GM12878 (cell line): Measurements from ENCODE around the gene ZBTB37. TPM values are rescaled to one million over a fixed set of nuclear protein-coding genes. Genes with fewer than 3 reads are reported as not detected.

Experiments
- ATAC-seq: fragments of 200-7000 bp; cut with Tn5 transposase; 3 replicates; pipeline ENCODE4 v1.9.1; 2020; ENCODE audit warnings: mild to moderate bottlenecking, moderate library complexity
- BruUV-seq: library from RNA; stranded (reverse); fragments of 400-500 nt; replicated peaks from 2 replicates; lab custom pipeline; 2021; lab: Mats Ljungman, UMichigan
- CTCF ChIA-PET: fragments of 300-600 bp; sonication (Branson Sonifier 250); formaldehyde crosslinking; extraction: SDS; loops from one replicate; lab custom pipeline; 2021; ENCODE audit warnings: inconsistent platforms; lab: Yijun Ruan, JAX
- POLR2A ChIA-PET: fragments of 350-600 bp; formaldehyde crosslinking; extraction: SDS; loops from one replicate; lab custom pipeline; 2021; ENCODE audit warnings: inconsistent platforms; lab: Charles Lee
- RAD21 ChIA-PET: fragments of 300-600 bp; sonication (Branson Sonifier 250); formaldehyde crosslinking; loops from one replicate; lab custom pipeline; 2023; ENCODE audit warnings: antibody characterized with exemption; ENCODE audit not compliant: unreplicated experiment; lab: Charles Lee
- SMC1A ChIA-PET: fragments of 300-600 bp; sonication (Branson Sonifier 250); formaldehyde crosslinking; loops from one replicate; lab custom pipeline; 2023; ENCODE audit not compliant: unreplicated experiment, uncharacterized antibody; lab: Charles Lee
- DNase-seq: peaks from one replicate; pipeline ENCODE4 v3.0.0-alpha.2; 2011; ENCODE audit warnings: low read depth, low spot score
- FAIRE-seq: peaks from 3 replicates; lab custom pipeline; 2011; peaks lifted over from hg19 to GRCh38; lab: Jason Lieb, UNC
- H2AFZ ChIP-seq: 2 replicates; pipeline ENCODE4 v1.6.0; 2011; ENCODE audit warnings: low read depth, low read length, control low read depth; ENCODE audit not compliant: control insufficient read depth
- H3K27ac ChIP-seq: 2 replicates; pipeline ENCODE4 v1.5.1; 2011; ENCODE audit warnings: control low read depth; ENCODE audit not compliant: control insufficient read depth, insufficient read depth
- H3K27me3 ChIP-seq, 2 experiments: replicated peaks in 1 of 2; 2 replicates each; pipeline versions ENCODE4 v1.6.0 to v1.6.1; 2011; ENCODE audit warnings: low read length in 1 of 2; ENCODE audit not compliant: control insufficient read depth in 2 of 2, insufficient read depth in 2 of 2
- H3K36me3 ChIP-seq, 2 experiments: 2 replicates each; pipeline ENCODE4 v1.5.1; 2011; ENCODE audit warnings: low read length in 1 of 2; ENCODE audit not compliant: control insufficient read depth in 2 of 2, insufficient read depth in 2 of 2
- H3K4me1 ChIP-seq: 2 replicates; pipeline ENCODE4 v1.6.1; 2011; ENCODE audit warnings: mild to moderate bottlenecking, low read length, moderate library complexity, mixed read lengths; ENCODE audit not compliant: control insufficient read depth, insufficient read depth
- H3K4me2 ChIP-seq: 2 replicates; pipeline ENCODE4 v1.6.0; 2011; ENCODE audit warnings: control low read depth; ENCODE audit not compliant: control insufficient read depth, insufficient read depth
- H3K4me3 ChIP-seq: fragments of 200-600 bp; sonication (generic); 2 replicates; pipeline ENCODE4 v1.5.1; 2016
- H3K79me2 ChIP-seq: 2 replicates; pipeline ENCODE4 v1.6.0; 2011; ENCODE audit warnings: low read length; ENCODE audit not compliant: control insufficient read depth, insufficient read depth
- H3K9ac ChIP-seq: 2 replicates; pipeline ENCODE4 v1.8.0; 2011; ENCODE audit warnings: low read length, control low read depth, mixed read lengths; ENCODE audit not compliant: control insufficient read depth, insufficient read depth
- H3K9me3 ChIP-seq: replicated peaks from 3 replicates; pipeline ENCODE4 v1.5.1; 2011; ENCODE audit warnings: mild to moderate bottlenecking, low read length; ENCODE audit not compliant: control insufficient read depth, insufficient read depth
- H4K20me1 ChIP-seq: 2 replicates; pipeline ENCODE4 v1.6.0; 2011; ENCODE audit not compliant: control insufficient read depth, insufficient read depth
- BMI1 ChIP-seq: fragments of 450-650 bp; IDR thresholded peaks from 2 replicates; pipeline ENCODE4 v1.6.1; 2016; ENCODE audit warnings: mild to moderate bottlenecking, moderate library complexity, borderline replicate concordance
- CBFB ChIP-seq: IDR thresholded peaks from 2 replicates; pipeline ENCODE4 v1.6.1; 2016; ENCODE audit warnings: antibody characterized with exemption, low read depth
- IKZF2 ChIP-seq, 2 experiments: fragments of 450-650 bp; IDR thresholded peaks; 2 replicates each; pipeline ENCODE4 v1.6.1; 2017; ENCODE audit warnings: mild to moderate bottlenecking in 2 of 2, moderate library complexity in 2 of 2
- POLR2A ChIP-seq: IDR thresholded peaks from 2 replicates; pipeline ENCODE4 v1.6.1; 2011; ENCODE audit warnings: low read depth, mild to moderate bottlenecking, low read length
- POLR2AphosphoS5 ChIP-seq: IDR thresholded peaks from 2 replicates; pipeline ENCODE4 v1.6.1; 2011; ENCODE audit warnings: mild to moderate bottlenecking, low read length, inconsistent platforms
- RAD21 ChIP-seq: IDR thresholded peaks from 2 replicates; pipeline ENCODE4 v1.6.1; 2011; ENCODE audit warnings: mild to moderate bottlenecking, low read depth, low read length, moderate library complexity; ENCODE audit not compliant: insufficient read depth
- RELA ChIP-seq: fragments of 450-650 bp; IDR thresholded peaks from 2 replicates; pipeline ENCODE4 v1.8.0; 2014; ENCODE audit warnings: borderline replicate concordance; ENCODE audit not compliant: partially characterized antibody
- SMAD5 ChIP-seq: IDR thresholded peaks from 2 replicates; pipeline ENCODE4 v1.6.1; 2016; ENCODE audit warnings: antibody characterized with exemption, low read depth
- SP1 ChIP-seq: IDR thresholded peaks from one replicate; pipeline ENCODE4 v1.6.1; 2011; ENCODE audit warnings: low read depth, low read length
- TAF1 ChIP-seq: IDR thresholded peaks from 2 replicates; pipeline ENCODE4 v1.6.1; 2011; ENCODE audit warnings: mild to moderate bottlenecking, low read depth, low read length, borderline replicate concordance
- TARDBP ChIP-seq: IDR thresholded peaks from 2 replicates; pipeline ENCODE4 v1.6.1; 2016; ENCODE audit warnings: borderline replicate concordance
- TCF3 ChIP-seq: IDR thresholded peaks from 2 replicates; pipeline ENCODE4 v1.6.1; 2012; ENCODE audit warnings: low read depth, mild to moderate bottlenecking, low read length, borderline replicate concordance; ENCODE audit not compliant: insufficient read depth
- ZNF207 ChIP-seq: fragments of 450-650 bp; IDR thresholded peaks from 2 replicates; pipeline ENCODE4 v1.6.1; 2014; ENCODE audit warnings: antibody characterized with exemption, mild to moderate bottlenecking, borderline replicate concordance
- ZSCAN29 ChIP-seq: fragments of 450-650 bp; IDR thresholded peaks from 2 replicates; pipeline ENCODE4 v1.6.1; 2017; ENCODE audit warnings: mild to moderate bottlenecking, moderate library complexity
- WGBS: methylation state at CpG from one replicate; pipeline ENCODE4 v1.1.6; 2016; ENCODE audit warnings: low lambda C conversion rate; ENCODE audit not compliant: insufficient replicate concordance, insufficient coverage; ENCODE audit errors: missing lambda C conversion rate; 5-methylcytosine and 5-hydroxymethylcytosine counted together
- in situ Hi-C: fragments of 300-500 bp; cut with MboI; formaldehyde crosslinking; loops from 9 replicates; pipeline ENCODE4 v1.14.3; 2018; ENCODE audit warnings: mixed read lengths
- intact Hi-C: fragments of 100-400 bp; cut with micrococcal nuclease; formaldehyde crosslinking; loops from one replicate; pipeline ENCODE4 v1.14.2; 2022; ENCODE audit not compliant: unreplicated experiment
- polyA plus RNA-seq, 11 experiments: library from polyadenylated mRNA; depleted of rRNA in 4 of 11; unstranded in 6 of 11; stranded (reverse) in 5 of 11; fragments of >200 nt; fragmentation: Nextera tagmentation in 4 of 11; fragmentation: Illumina TruSeq in 1 of 11; extraction: Ambion mirVana in 4 of 11; extraction: Trizol in 1 of 11; gene quantifications; 1 replicate in 1 of 11; 2 replicates in 10 of 11; pipeline versions ENCODE4 v1.2.1 to v1.2.3, GENCODE V29; 2011 to 2016; ENCODE audit warnings: inconsistent platforms in 2 of 11, missing spikeins in 2 of 11, low read depth in 1 of 11
- total RNA-seq, 4 experiments: library from RNA; depleted of rRNA in 3 of 4; stranded (reverse); fragments of >200 nt in 3 of 4; fragmentation: Illumina TruSeq in 1 of 4; extraction: Trizol in 1 of 4; gene quantifications; 2 replicates each; pipeline versions ENCODE4 v1.2.1 to v1.2.3, GENCODE V29; 2013 to 2021
- TF ChIP-seq, protein P1 (sequence below): fragments of 450-650 bp; IDR thresholded peaks from 2 replicates; pipeline ENCODE4 v1.6.1; 2014; ENCODE audit warnings: mild to moderate bottlenecking
- TF ChIP-seq, protein P2 (sequence below): IDR thresholded peaks from 2 replicates; pipeline ENCODE4 v1.6.1; 2011; ENCODE audit warnings: borderline replicate concordance, low read depth, mild to moderate bottlenecking, moderate library complexity, low read length; ENCODE audit not compliant: insufficient read depth, poor library complexity, severe bottlenecking
- TF ChIP-seq, protein P3 (sequence below): IDR thresholded peaks from 2 replicates; pipeline ENCODE4 v1.6.1; 2012; ENCODE audit warnings: improper control_type of control experiment, low read depth, low read length; ENCODE audit not compliant: insufficient replicate concordance

The ZBTB37 gene
- total and polyA plus RNA-seq, 10 of the 15 experiments (the other 5 are each of a cell fraction or from before 2014, with no cell fraction given) = 0.16 to 5.7 (median 1.9) TPM

DNA sequence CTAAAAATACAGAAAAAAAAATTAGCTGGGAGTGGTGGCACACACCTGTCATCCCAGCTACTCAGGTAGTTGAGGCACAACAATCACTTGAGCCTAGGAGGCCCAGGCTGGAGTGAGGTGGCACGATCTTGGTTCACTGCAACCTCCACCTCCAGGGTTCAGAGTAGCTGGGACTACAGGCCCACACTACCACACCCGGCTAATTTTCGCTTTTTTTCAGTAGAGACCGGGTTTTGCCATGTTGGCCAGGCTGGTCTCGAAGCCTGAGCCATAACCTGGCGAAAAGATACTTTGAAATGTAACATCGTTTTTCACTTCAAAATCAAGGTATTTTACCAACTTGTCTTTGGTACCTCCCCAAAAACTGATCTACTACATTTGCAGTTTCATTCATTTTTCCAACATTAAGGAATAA lies 6.4 kb upstream of the ZBTB37 start:
- no peak overlapping the region for H2AFZ ChIP-seq
- peak; percentile 21 for ATAC-seq
- TF ChIP-seq, protein P1, sequence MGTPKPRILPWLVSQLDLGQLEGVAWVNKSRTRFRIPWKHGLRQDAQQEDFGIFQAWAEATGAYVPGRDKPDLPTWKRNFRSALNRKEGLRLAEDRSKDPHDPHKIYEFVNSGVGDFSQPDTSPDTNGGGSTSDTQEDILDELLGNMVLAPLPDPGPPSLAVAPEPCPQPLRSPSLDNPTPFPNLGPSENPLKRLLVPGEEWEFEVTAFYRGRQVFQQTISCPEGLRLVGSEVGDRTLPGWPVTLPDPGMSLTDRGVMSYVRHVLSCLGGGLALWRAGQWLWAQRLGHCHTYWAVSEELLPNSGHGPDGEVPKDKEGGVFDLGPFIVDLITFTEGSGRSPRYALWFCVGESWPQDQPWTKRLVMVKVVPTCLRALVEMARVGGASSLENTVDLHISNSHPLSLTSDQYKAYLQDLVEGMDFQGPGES = no peak
- TF ChIP-seq POLR2AphosphoS5 (0 out of 2 replicates have a peak, but pooled peaks have one; percentile 19), SMAD5 (0 out of 2 replicates have a peak, but pooled peaks have one; percentile 46), TARDBP (no peak), ZSCAN29 (no peak), ZNF207 (no peak), RELA (no peak), CBFB (0 out of 2 replicates have a peak, but pooled peaks have one; percentile 3), TAF1 (no peak), RAD21 (no peak), TCF3 (0 out of 2 replicates have a peak, but pooled peaks have one; percentile 15), POLR2A (peak; percentile 33; the same call in 1 of the 2 replicates), SP1 (no peak), IKZF2 (IDR thresholded peaks at IDR 0.05) (no peak), BMI1 (0 out of 2 replicates have a peak, but pooled peaks have one; percentile 8)
- TF ChIP-seq, protein P2, sequence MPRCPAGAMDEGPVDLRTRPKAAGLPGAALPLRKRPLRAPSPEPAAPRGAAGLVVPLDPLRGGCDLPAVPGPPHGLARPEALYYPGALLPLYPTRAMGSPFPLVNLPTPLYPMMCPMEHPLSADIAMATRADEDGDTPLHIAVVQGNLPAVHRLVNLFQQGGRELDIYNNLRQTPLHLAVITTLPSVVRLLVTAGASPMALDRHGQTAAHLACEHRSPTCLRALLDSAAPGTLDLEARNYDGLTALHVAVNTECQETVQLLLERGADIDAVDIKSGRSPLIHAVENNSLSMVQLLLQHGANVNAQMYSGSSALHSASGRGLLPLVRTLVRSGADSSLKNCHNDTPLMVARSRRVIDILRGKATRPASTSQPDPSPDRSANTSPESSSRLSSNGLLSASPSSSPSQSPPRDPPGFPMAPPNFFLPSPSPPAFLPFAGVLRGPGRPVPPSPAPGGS = peak; percentile 42
- TF ChIP-seq, protein P3, sequence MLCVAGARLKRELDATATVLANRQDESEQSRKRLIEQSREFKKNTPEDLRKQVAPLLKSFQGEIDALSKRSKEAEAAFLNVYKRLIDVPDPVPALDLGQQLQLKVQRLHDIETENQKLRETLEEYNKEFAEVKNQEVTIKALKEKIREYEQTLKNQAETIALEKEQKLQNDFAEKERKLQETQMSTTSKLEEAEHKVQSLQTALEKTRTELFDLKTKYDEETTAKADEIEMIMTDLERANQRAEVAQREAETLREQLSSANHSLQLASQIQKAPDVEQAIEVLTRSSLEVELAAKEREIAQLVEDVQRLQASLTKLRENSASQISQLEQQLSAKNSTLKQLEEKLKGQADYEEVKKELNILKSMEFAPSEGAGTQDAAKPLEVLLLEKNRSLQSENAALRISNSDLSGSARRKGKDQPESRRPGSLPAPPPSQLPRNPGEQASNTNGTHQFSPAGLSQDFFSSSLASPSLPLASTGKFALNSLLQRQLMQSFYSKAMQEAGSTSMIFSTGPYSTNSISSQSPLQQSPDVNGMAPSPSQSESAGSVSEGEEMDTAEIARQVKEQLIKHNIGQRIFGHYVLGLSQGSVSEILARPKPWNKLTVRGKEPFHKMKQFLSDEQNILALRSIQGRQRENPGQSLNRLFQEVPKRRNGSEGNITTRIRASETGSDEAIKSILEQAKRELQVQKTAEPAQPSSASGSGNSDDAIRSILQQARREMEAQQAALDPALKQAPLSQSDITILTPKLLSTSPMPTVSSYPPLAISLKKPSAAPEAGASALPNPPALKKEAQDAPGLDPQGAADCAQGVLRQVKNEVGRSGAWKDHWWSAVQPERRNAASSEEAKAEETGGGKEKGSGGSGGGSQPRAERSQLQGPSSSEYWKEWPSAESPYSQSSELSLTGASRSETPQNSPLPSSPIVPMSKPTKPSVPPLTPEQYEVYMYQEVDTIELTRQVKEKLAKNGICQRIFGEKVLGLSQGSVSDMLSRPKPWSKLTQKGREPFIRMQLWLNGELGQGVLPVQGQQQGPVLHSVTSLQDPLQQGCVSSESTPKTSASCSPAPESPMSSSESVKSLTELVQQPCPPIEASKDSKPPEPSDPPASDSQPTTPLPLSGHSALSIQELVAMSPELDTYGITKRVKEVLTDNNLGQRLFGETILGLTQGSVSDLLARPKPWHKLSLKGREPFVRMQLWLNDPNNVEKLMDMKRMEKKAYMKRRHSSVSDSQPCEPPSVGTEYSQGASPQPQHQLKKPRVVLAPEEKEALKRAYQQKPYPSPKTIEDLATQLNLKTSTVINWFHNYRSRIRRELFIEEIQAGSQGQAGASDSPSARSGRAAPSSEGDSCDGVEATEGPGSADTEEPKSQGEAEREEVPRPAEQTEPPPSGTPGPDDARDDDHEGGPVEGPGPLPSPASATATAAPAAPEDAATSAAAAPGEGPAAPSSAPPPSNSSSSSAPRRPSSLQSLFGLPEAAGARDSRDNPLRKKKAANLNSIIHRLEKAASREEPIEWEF = no peak
- TF ChIP-seq, all 136 proteins: peak for 7
- H3K4me2 ChIP-seq = no peak overlapping the region
- H3K79me2 ChIP-seq = peaks cover 27% of the 10 kb centered on the region
- RAD21 ChIA-PET = no interaction called here
- SMC1A ChIA-PET = interaction anchor here (1.4 to 2.2 kb wide), 2 partner anchors 15 to 1036 kb away, joined by 4 to 5 read pairs; no protein-coding TSS in a partner anchor
- in situ Hi-C loops = no loop called here
- H3K36me3 ChIP-seq = peaks cover 4 to 35% of the 10 kb centered on the region in 2 experiments
- H3K27me3 ChIP-seq = no peaks in the 10 kb centered on the region
- no peak overlapping the region for H3K4me3 ChIP-seq
- BruUV-seq = no TSS peak
- H4K20me1 ChIP-seq = no peaks in the 10 kb centered on the region
- no peak overlapping the region for H3K9ac ChIP-seq
- DNase-seq (no peak), FAIRE-seq (no peak)
- WGBS = 80% methylated on average over 7 of the region's 7 CpGs
- peaks cover 4% of the 10 kb centered on the region; the same call in 1 of the 2 replicates for H3K4me1 ChIP-seq
- intact Hi-C loops = loop anchor here (10.0 kb wide), 2 partner anchors 143 to 353 kb away; no protein-coding TSS in a partner anchor
- POLR2A ChIA-PET = interaction anchor here (0.7 kb wide), 1 partner anchor 17 kb away, joined by 3 read pairs; no protein-coding TSS in a partner anchor
- no peak overlapping the region for H3K27ac ChIP-seq
- CTCF ChIA-PET = interaction anchor here (0.7 kb wide), 1 partner anchor 432 kb away, joined by 3 read pairs; no protein-coding TSS in a partner anchor
- H3K9me3 ChIP-seq = no peaks in the 10 kb centered on the region
